Liver (tissue), 9 donors: ENCODE results near the gene HCN2. TPM values are rescaled to one million over a fixed set of nuclear protein-coding genes. Genes with fewer than 3 reads are reported as not detected.

Experiments
- DNase-seq: peaks from one replicate; pipeline ENCODE4 v3.0.0-alpha.2; 2017; ENCODE audit warnings: low spot score
- H3K27ac ChIP-seq, 2 donors: one replicate each; pipeline ENCODE4 v1.7.0; 2013; ENCODE audit warnings: inconsistent platforms in 2 of 2, low read length in 2 of 2, control low read depth in 1 of 2, low read depth in 1 of 2, mild to moderate bottlenecking in 1 of 2
- H3K27me3 ChIP-seq, 4 donors: one replicate each; pipeline versions ENCODE4 v1.6.1 to v1.7.0; 2013; ENCODE audit warnings: low read length in 3 of 4, inconsistent platforms in 1 of 4, mild to moderate bottlenecking in 1 of 4, moderate library complexity in 1 of 4; ENCODE audit not compliant: control insufficient read depth in 4 of 4, insufficient read depth in 4 of 4
- H3K36me3 ChIP-seq, 4 donors: one replicate each; pipeline versions ENCODE4 v1.6.1 to v1.7.0; 2013; ENCODE audit warnings: low read length in 3 of 4, mild to moderate bottlenecking in 3 of 4, low read depth in 1 of 4, moderate library complexity in 1 of 4; ENCODE audit not compliant: control insufficient read depth in 4 of 4, insufficient read depth in 3 of 4
- H3K4me1 ChIP-seq, 4 donors: one replicate each; pipeline versions ENCODE4 v1.6.1 to v1.7.0; 2013; ENCODE audit warnings: low read length in 3 of 4, mild to moderate bottlenecking in 3 of 4, moderate library complexity in 1 of 4; ENCODE audit not compliant: control insufficient read depth in 4 of 4, insufficient read depth in 4 of 4
- H3K4me3 ChIP-seq, 3 donors: one replicate each; pipeline versions ENCODE4 v1.6.1 to v1.7.0; 2013; ENCODE audit warnings: low read length in 3 of 3, control low read depth in 1 of 3, low read depth in 1 of 3, mild to moderate bottlenecking in 1 of 3
- H3K9ac ChIP-seq, 2 donors: one replicate each; pipeline ENCODE4 v1.7.0; 2013; ENCODE audit warnings: low read length in 2 of 2, mild to moderate bottlenecking in 2 of 2, moderate library complexity in 2 of 2, control low read depth in 1 of 2, low read depth in 1 of 2
- H3K9me3 ChIP-seq, 4 donors: one replicate each; pipeline versions ENCODE4 v1.6.1 to v1.7.0; 2013; ENCODE audit warnings: low read length in 3 of 4; ENCODE audit not compliant: control insufficient read depth in 4 of 4
- EGR1 ChIP-seq, 2 donors: IDR thresholded peaks; 2 replicates each; pipeline ENCODE4 v1.6.1; 2016 to 2018; ENCODE audit warnings: antibody characterized with exemption in 2 of 2, low read depth in 2 of 2
- FOXA1 ChIP-seq: IDR thresholded peaks from 2 replicates; pipeline ENCODE4 v1.6.1; 2016; ENCODE audit warnings: antibody characterized with exemption
- FOXA2 ChIP-seq: IDR thresholded peaks from 2 replicates; pipeline ENCODE4 v1.6.1; 2016; ENCODE audit warnings: antibody characterized with exemption
- GABPA ChIP-seq, 2 donors: IDR thresholded peaks in 1 of 2; conservative IDR thresholded peaks in 1 of 2; 2 replicates each; pipeline ENCODE4 v1.6.1; 2016; ENCODE audit warnings: antibody characterized with exemption in 2 of 2, mild to moderate bottlenecking in 1 of 2, moderate library complexity in 1 of 2
- HNF4A ChIP-seq, 2 donors: conservative IDR thresholded peaks; 2 replicates each; pipeline ENCODE4 v1.6.1; 2016; ENCODE audit warnings: antibody characterized with exemption in 2 of 2, mild to moderate bottlenecking in 2 of 2
- HNF4G ChIP-seq: IDR thresholded peaks from 2 replicates; pipeline ENCODE4 v1.6.1; 2016; ENCODE audit warnings: antibody characterized with exemption
- NR2F2 ChIP-seq: IDR thresholded peaks from 2 replicates; pipeline ENCODE4 v1.6.1; 2016; ENCODE audit warnings: antibody characterized with exemption
- RAD21 ChIP-seq, 2 donors: IDR thresholded peaks; 2 replicates each; pipeline ENCODE4 v1.6.1; 2016; ENCODE audit warnings: antibody characterized with exemption in 2 of 2, mild to moderate bottlenecking in 2 of 2
- RXRA ChIP-seq, 2 donors: IDR thresholded peaks; 2 replicates each; pipeline ENCODE4 v1.6.1; 2017 to 2018; ENCODE audit warnings: antibody characterized with exemption in 2 of 2, mild to moderate bottlenecking in 1 of 2
- SP1 ChIP-seq: IDR thresholded peaks from 2 replicates; pipeline ENCODE4 v1.6.1; 2018; ENCODE audit warnings: antibody characterized with exemption, mild to moderate bottlenecking
- TAF1 ChIP-seq: conservative IDR thresholded peaks from 2 replicates; pipeline ENCODE4 v1.6.1; 2016; ENCODE audit warnings: antibody characterized with exemption, mild to moderate bottlenecking
- YY1 ChIP-seq: IDR thresholded peaks from 2 replicates; pipeline ENCODE4 v1.6.1; 2016; ENCODE audit warnings: antibody characterized with exemption, mild to moderate bottlenecking
- WGBS: extraction: QIAGEN DNeasy Blood & Tissue Kit; methylation state at CpG from one replicate; pipeline ENCODE4 v1.1.7; 2013; 5-methylcytosine and 5-hydroxymethylcytosine counted together
- polyA plus RNA-seq, 2 donors: library from polyadenylated mRNA; stranded (reverse) in 1 of 2; unstranded in 1 of 2; fragments of 200-250 nt in 1 of 2; fragments of >200 nt in 1 of 2; fragmentation: Nextera tagmentation in 1 of 2; extraction: Ambion mirVana in 1 of 2; gene quantifications; one replicate each; pipeline versions ENCODE4 v1.2.1 to v1.2.3, GENCODE V29; 2013 to 2015
- total RNA-seq, 2 donors: library from RNA; depleted of rRNA; stranded (reverse); fragments of >200 nt; gene quantifications; one replicate each; pipeline ENCODE4 v1.2.3, GENCODE V29; 2014
- TF ChIP-seq, protein P1 (sequence below): IDR thresholded peaks from 2 replicates; pipeline ENCODE4 v1.6.1; 2016; ENCODE audit warnings: antibody characterized with exemption, mild to moderate bottlenecking
- TF ChIP-seq, protein P2 (sequence below): IDR thresholded peaks from 2 replicates; pipeline ENCODE4 v1.6.1; 2016; ENCODE audit warnings: antibody characterized with exemption
- TF ChIP-seq, protein P3 (sequence below): IDR thresholded peaks from 2 replicates; pipeline ENCODE4 v1.6.1; 2016; ENCODE audit warnings: antibody characterized with exemption
- donor health status: healthy.
- donor health status: healthy.
- donor health status: healthy.
- donor health status: healthy.
- donor health status: healthy.

Gene HCN2
- total and polyA plus RNA-seq, 4 donors, result 0.05 to 0.17 (median 0.13) TPM; not detected in 1

DNA sequence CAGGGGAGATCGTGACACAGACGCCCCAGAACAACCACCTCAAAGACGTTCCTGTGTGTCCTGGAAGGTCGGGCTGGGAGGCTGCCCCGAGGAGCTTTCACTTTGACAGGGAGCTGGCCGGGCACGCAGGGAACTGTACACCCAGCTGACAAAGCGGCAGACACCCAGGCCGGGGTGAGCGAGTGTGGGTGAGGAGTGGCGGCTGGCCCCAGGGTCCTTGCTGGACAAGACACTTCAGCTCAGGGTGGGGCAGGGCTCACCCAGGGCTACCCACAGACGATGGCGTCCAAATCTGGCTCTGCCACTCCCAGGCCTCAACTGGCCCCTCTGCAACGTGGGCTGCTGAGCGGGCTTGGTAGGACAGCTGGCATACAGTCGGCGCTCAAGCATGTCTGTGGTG is 52.0 kb downstream of the HCN2 start (continued):
- TF ChIP-seq HNF4G, result no peak
- TF ChIP-seq HNF4A (conservative IDR thresholded peaks at IDR 0.05), result no peak
- no peak for TF ChIP-seq FOXA1
- no peak for TF ChIP-seq SP1
- TF ChIP-seq RXRA (IDR thresholded peaks at IDR 0.05), result no peak
- TF ChIP-seq EGR1 (IDR thresholded peaks at IDR 0.05; ENCODE audit: low read depth in 2 of 2), result no peak
- no peak for TF ChIP-seq YY1

DNA sequence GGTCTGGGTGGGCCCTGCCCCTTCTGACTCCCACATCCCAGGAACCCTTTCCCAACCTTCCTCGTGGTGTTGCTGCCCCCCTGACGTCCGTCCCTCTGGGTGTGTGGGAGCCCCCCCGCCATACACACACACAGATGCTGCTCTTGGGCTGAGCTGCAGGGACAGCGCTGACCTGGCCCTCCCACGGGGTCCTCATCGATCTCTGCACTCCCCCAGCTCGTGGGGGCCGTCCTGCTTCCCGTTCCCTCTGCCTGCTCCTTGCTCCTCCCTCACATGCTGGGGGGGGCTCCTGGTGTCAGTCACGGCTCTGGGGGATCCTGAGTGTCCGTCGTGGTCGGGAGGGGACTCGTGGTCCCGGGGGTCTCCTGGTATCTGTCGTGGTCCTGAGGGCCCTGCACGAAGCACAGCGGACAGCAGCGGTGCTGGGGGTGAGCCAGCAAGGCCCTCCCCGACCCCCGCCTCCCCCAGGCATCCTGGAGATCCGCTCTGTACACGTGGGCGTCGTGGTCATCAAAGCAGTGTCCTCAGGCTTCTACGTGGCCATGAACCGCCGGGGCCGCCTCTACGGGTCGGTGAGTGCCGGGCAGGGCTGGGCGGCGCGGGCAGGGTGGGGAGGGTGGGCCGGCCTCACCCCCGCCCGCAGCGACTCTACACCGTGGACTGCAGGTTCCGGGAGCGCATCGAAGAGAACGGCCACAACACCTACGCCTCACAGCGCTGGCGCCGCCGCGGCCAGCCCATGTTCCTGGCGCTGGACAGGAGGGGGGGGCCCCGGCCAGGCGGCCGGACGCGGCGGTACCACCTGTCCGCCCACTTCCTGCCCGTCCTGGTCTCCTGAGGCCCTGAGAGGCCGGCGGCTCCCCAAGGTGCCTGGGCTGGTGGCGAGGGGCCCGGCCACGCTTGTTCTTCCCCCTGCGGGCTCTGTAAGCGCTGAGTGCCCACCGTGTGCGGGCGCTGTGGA is 53.4 kb downstream of the HCN2 start:
- H3K27me3 ChIP-seq, result no peaks in the 10 kb centered on the region
- peaks cover 0 to 7% (median 4%) of the 10 kb centered on the region in 4 donors for H3K4me1 ChIP-seq
- no peak for DNase-seq
- H3K9me3 ChIP-seq, result no peaks in the 10 kb centered on the region
- 86% methylated on average over 70 of the region's 70 CpGs for WGBS
- TF ChIP-seq FOXA2, result no peak
- TF ChIP-seq EGR1 (IDR thresholded peaks at IDR 0.05; ENCODE audit: low read depth in 2 of 2), result no peak
- TF ChIP-seq, protein P1, sequence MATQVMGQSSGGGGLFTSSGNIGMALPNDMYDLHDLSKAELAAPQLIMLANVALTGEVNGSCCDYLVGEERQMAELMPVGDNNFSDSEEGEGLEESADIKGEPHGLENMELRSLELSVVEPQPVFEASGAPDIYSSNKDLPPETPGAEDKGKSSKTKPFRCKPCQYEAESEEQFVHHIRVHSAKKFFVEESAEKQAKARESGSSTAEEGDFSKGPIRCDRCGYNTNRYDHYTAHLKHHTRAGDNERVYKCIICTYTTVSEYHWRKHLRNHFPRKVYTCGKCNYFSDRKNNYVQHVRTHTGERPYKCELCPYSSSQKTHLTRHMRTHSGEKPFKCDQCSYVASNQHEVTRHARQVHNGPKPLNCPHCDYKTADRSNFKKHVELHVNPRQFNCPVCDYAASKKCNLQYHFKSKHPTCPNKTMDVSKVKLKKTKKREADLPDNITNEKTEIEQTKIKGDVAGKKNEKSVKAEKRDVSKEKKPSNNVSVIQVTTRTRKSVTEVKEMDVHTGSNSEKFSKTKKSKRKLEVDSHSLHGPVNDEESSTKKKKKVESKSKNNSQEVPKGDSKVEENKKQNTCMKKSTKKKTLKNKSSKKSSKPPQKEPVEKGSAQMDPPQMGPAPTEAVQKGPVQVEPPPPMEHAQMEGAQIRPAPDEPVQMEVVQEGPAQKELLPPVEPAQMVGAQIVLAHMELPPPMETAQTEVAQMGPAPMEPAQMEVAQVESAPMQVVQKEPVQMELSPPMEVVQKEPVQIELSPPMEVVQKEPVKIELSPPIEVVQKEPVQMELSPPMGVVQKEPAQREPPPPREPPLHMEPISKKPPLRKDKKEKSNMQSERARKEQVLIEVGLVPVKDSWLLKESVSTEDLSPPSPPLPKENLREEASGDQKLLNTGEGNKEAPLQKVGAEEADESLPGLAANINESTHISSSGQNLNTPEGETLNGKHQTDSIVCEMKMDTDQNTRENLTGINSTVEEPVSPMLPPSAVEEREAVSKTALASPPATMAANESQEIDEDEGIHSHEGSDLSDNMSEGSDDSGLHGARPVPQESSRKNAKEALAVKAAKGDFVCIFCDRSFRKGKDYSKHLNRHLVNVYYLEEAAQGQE, result no peak
- no peak for TF ChIP-seq RAD21 (IDR thresholded peaks at IDR 0.05)
- no peak for TF ChIP-seq HNF4G
- TF ChIP-seq FOXA1, result no peak
- TF ChIP-seq YY1, result no peak
- no peak for TF ChIP-seq SP1
- TF ChIP-seq, protein P2, sequence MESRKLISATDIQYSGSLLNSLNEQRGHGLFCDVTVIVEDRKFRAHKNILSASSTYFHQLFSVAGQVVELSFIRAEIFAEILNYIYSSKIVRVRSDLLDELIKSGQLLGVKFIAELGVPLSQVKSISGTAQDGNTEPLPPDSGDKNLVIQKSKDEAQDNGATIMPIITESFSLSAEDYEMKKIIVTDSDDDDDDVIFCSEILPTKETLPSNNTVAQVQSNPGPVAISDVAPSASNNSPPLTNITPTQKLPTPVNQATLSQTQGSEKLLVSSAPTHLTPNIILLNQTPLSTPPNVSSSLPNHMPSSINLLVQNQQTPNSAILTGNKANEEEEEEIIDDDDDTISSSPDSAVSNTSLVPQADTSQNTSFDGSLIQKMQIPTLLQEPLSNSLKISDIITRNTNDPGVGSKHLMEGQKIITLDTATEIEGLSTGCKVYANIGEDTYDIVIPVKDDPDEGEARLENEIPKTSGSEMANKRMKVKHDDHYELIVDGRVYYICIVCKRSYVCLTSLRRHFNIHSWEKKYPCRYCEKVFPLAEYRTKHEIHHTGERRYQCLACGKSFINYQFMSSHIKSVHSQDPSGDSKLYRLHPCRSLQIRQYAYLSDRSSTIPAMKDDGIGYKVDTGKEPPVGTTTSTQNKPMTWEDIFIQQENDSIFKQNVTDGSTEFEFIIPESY, result no peak
- no peak for TF ChIP-seq RXRA (IDR thresholded peaks at IDR 0.05)
- no peak for TF ChIP-seq NR2F2
- no peak for TF ChIP-seq TAF1
- no peak for TF ChIP-seq GABPA (IDR thresholded peaks at IDR 0.05 in 1 of 2, conservative IDR thresholded peaks at IDR 0.05 in 1 of 2)
- TF ChIP-seq, protein P3, sequence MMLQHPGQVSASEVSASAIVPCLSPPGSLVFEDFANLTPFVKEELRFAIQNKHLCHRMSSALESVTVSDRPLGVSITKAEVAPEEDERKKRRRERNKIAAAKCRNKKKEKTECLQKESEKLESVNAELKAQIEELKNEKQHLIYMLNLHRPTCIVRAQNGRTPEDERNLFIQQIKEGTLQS, result no peak
- no peak for TF ChIP-seq HNF4A (conservative IDR thresholded peaks at IDR 0.05)
- no peak overlapping the region for H3K9ac ChIP-seq
- H3K4me3 ChIP-seq, result no peak overlapping the region
- H3K27ac ChIP-seq, result no peak overlapping the region
- H3K36me3 ChIP-seq, result peaks cover 0 to 23% (median 12%) of the 10 kb centered on the region in 4 donors
